Thyroid gland (tissue), 4 donors: ENCODE data around the gene SLC1A5. TPM values are rescaled to one million over a fixed set of nuclear protein-coding genes. Genes with fewer than 3 reads are reported as not detected.
"Not testable (repeated sequence)": the region's sequence is repeated elsewhere in the genome, so short reads cannot be mapped to it uniquely, and the experiment has no call there.

ENCODE experiments used
- DNase-seq, 2 donors: peaks; one replicate each; pipeline ENCODE4 v3.0.0-alpha.2; 2019
- H3K27ac ChIP-seq, 3 donors: fragments of 200-600 bp; sonication (generic); 1 replicate in 2 of 3; 2 replicates in 1 of 3; pipeline ENCODE4 v1.5.1; 2016 to 2019; ENCODE audit warnings: mild to moderate bottlenecking in 1 of 3, moderate library complexity in 1 of 3
- H3K27me3 ChIP-seq: fragments of 200-600 bp; sonication (generic); one replicate; pipeline ENCODE4 v1.5.1; 2019
- H3K36me3 ChIP-seq, 2 donors: fragments of 200-600 bp; sonication (generic); one replicate each; pipeline ENCODE4 v1.5.1; 2016 to 2019
- H3K4me1 ChIP-seq, 2 donors: fragments of 200-600 bp; sonication (generic); one replicate each; pipeline ENCODE4 v1.5.1; 2017 to 2019
- H3K4me3 ChIP-seq, 3 donors: fragments of 200-600 bp; sonication (generic); replicated peaks in 1 of 3; 1 replicate in 2 of 3; 2 replicates in 1 of 3; pipeline ENCODE4 v1.5.1; 2016; ENCODE audit warnings: mild to moderate bottlenecking in 1 of 3
- H3K9me3 ChIP-seq: fragments of 200-600 bp; sonication (generic); one replicate; pipeline ENCODE4 v1.5.1; 2017
- POLR2A ChIP-seq, 2 donors: fragments of 450-650 bp; IDR thresholded peaks; one replicate each; pipeline ENCODE4 v1.6.1; 2017; ENCODE audit warnings: antibody characterized with exemption in 2 of 2, mild to moderate bottlenecking in 2 of 2, moderate library complexity in 1 of 2
- WGBS, 2 donors: methylation state at CpG; one replicate each; pipeline ENCODE4 v1.1.5; 2017; 5-methylcytosine and 5-hydroxymethylcytosine counted together
- intact Hi-C: fragments of 100-400 bp; cut with DNase I; formaldehyde crosslinking; loops from one replicate; pipeline ENCODE4 v1.15.1; 2023
- total RNA-seq, 4 donors: library from RNA; depleted of rRNA; stranded (reverse); fragments of >200 nt; gene quantifications; one replicate each; pipeline ENCODE4 v1.2.3, GENCODE V29; 2016
- TF ChIP-seq, protein P1 (sequence below), 6 experiments: fragments of 200-600 bp in 3 of 6; fragments of 450-650 bp in 3 of 6; sonication (generic) in 3 of 6; IDR thresholded peaks; one replicate each; pipeline ENCODE4 v1.5.1; 2016 to 2019; ENCODE audit warnings: antibody characterized with exemption in 6 of 6, mild to moderate bottlenecking in 2 of 6, inconsistent platforms in 1 of 6, moderate library complexity in 1 of 6

Gene SLC1A5
- total RNA-seq, 4 donors from 2014 or later, result 9.3 to 18.5 (median 11.8) TPM

DNA sequence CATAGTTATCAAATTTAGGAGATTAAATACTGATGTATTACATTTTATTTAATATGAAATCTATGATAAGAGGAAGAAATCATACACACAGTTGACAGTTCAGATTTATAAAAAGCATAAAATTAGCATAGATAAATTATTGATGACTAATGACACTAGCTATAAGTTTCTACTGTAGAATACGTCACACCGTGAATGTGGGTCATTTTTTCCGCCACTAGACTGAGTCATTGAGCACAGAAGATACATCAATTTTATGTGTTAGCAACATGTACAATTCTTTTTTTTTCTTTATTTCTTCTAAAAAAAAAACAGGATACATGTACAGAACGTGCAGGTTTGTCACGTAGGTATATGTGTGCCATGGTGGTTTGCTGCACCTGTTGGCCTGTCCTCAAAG lies 40.1 kb upstream of the SLC1A5 start:
- Histone ChIP-seq H3K27ac (no peak overlapping the region), H3K9me3 (no peaks in the 10 kb centered on the region), H3K4me1 (no peaks in the 10 kb centered on the region), H3K4me3 (no peak overlapping the region), H3K36me3 (no peaks in the 10 kb centered on the region), H3K27me3 (no peaks in the 10 kb centered on the region)
- no peak for DNase-seq
- TF ChIP-seq, protein P1, sequence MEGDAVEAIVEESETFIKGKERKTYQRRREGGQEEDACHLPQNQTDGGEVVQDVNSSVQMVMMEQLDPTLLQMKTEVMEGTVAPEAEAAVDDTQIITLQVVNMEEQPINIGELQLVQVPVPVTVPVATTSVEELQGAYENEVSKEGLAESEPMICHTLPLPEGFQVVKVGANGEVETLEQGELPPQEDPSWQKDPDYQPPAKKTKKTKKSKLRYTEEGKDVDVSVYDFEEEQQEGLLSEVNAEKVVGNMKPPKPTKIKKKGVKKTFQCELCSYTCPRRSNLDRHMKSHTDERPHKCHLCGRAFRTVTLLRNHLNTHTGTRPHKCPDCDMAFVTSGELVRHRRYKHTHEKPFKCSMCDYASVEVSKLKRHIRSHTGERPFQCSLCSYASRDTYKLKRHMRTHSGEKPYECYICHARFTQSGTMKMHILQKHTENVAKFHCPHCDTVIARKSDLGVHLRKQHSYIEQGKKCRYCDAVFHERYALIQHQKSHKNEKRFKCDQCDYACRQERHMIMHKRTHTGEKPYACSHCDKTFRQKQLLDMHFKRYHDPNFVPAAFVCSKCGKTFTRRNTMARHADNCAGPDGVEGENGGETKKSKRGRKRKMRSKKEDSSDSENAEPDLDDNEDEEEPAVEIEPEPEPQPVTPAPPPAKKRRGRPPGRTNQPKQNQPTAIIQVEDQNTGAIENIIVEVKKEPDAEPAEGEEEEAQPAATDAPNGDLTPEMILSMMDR (IDR thresholded peaks at IDR 0.05), result no peak
- no peak for TF ChIP-seq POLR2A (IDR thresholded peaks at IDR 0.05)
- WGBS, 2 donors, result 82 to 86% methylated on average over 5 of the region's 5 CpGs
- intact Hi-C loops, result no loop called here

DNA sequence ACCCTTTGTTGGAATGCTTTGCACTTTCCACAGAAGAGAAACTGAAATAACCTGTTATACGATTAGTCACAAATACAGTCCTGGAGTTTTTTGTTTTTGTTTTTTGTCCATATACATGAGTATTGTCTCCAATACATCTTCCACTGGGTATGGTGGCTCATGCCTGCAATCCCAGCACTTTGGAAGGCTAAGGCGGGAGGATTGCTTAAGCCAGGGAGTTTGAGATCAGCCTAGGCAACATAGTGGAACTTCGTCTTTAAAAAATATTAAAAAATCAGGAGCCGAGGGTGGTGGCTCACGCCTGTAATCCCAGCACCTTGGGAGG lies 37.3 kb upstream of the SLC1A5 start:
- Histone ChIP-seq H3K27ac (no peak overlapping the region), H3K9me3 (no peaks in the 10 kb centered on the region), H3K4me3 (no peak overlapping the region), H3K36me3 (no peaks in the 10 kb centered on the region), H3K4me1 (no peaks in the 10 kb centered on the region), H3K27me3 (no peaks in the 10 kb centered on the region)
- TF ChIP-seq, protein P1 (IDR thresholded peaks at IDR 0.05), result no peak
- no peak for TF ChIP-seq POLR2A (IDR thresholded peaks at IDR 0.05)
- no peak for DNase-seq
- intact Hi-C loops, result no loop called here
- WGBS, 2 donors, result 88 to 90% methylated on average over 5 of the region's 5 CpGs

GRCh38 chr19:46824890-46825730 lies 36.7 kb upstream of the SLC1A5 start:
- no peak for TF ChIP-seq POLR2A (IDR thresholded peaks at IDR 0.05)
- TF ChIP-seq, protein P1 (IDR thresholded peaks at IDR 0.05), result no peak
- intact Hi-C loops, result no loop called here
- DNase-seq, result no peak
- H3K27me3 ChIP-seq, result no peaks in the 10 kb centered on the region
- H3K4me1 ChIP-seq, result no peaks in the 10 kb centered on the region
- no peaks in the 10 kb centered on the region for H3K36me3 ChIP-seq
- no peak overlapping the region for H3K4me3 ChIP-seq
- H3K27ac ChIP-seq, result no peak overlapping the region
- no peaks in the 10 kb centered on the region for H3K9me3 ChIP-seq
- 86 to 88% methylated on average over 21 of the region's 21 CpGs for WGBS, 2 donors

DNA sequence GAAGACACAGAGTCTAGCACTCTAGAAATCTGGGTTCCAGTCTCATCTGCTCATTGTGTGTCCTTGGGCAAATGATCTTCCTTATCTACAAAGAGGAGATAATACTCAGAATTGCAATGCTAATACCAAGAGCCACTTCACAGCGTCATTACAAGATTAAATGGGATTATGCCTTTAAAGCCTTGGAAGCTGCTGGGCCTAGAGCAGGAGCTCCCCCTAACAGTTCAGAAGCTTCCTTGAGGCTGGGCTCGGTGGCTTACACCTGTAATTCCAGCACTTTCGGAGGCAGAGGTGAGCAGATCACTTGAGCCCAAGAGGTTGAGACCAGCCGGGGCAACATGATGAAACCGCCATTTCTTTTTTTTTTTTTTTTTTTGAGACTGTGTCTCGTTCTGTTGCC lies 34.7 kb upstream of the SLC1A5 start:
- TF ChIP-seq POLR2A (IDR thresholded peaks at IDR 0.05), result no peak
- TF ChIP-seq, protein P1 (IDR thresholded peaks at IDR 0.05), result no peak
- Histone ChIP-seq H3K4me3 (no peak overlapping the region), H3K27me3 (no peaks in the 10 kb centered on the region), H3K9me3 (no peaks in the 10 kb centered on the region), H3K36me3 (no peaks in the 10 kb centered on the region), H3K27ac (no peak overlapping the region), H3K4me1 (no peaks in the 10 kb centered on the region)
- intact Hi-C loops, result no loop called here
- no peak for DNase-seq
- WGBS, 2 donors, result 84 to 87% methylated on average over 6 of the region's 6 CpGs

GRCh38 chr19:46822410-46822787 lies 34.0 kb upstream of the SLC1A5 start:
- H3K27me3 ChIP-seq, H3K9me3 ChIP-seq, H3K27ac ChIP-seq, intact Hi-C loops, H3K36me3 ChIP-seq, H3K4me1 ChIP-seq, H3K4me3 ChIP-seq, DNase-seq: not testable (repeated sequence)
- 91 to 92% methylated on average over 4 of the region's 4 CpGs for whole genome bisulfite sequencing, 2 donors
